GM10248 (cell line): ENCODE results near the gene SCN5A.

Experiments
- CTCF ChIA-PET: fragments of 300-600 bp; sonication (Branson Sonifier 250); formaldehyde crosslinking; extraction: SDS; loops from one replicate; lab custom pipeline; 2021; ENCODE audit warnings: antibody characterized with exemption; lab: Yijun Ruan, JAX
- POLR2A ChIA-PET: fragments of 350-650 bp; sonication (Branson Sonifier 250); formaldehyde crosslinking; extraction: SDS; loops from one replicate; lab custom pipeline; 2020; ENCODE audit warnings: antibody characterized with exemption; lab: Yijun Ruan, JAX
- DNase-seq: peaks from one replicate; pipeline ENCODE4 v3.0.0; 2012; ENCODE audit errors: extremely low spot score
- CTCF ChIP-seq: IDR thresholded peaks from 2 replicates; pipeline ENCODE4 v1.5.1; 2012; ENCODE audit warnings: mild to moderate bottlenecking, low read depth; ENCODE audit errors: extremely low read depth, missing control alignments, control extremely low read depth

SCN5A gene

GRCh38 chr3:38561746-38562466, 87.6 kb downstream of the SCN5A start:
- TF ChIP-seq CTCF: no peak
- POLR2A ChIA-PET: no interaction called here
- CTCF ChIA-PET: interaction anchor here (1.0 to 1.8 kb wide), 2 partner anchors 41 kb away, joined by 3 to 8 read pairs; no protein-coding TSS in a partner anchor
- no peak for DNase-seq

DNA sequence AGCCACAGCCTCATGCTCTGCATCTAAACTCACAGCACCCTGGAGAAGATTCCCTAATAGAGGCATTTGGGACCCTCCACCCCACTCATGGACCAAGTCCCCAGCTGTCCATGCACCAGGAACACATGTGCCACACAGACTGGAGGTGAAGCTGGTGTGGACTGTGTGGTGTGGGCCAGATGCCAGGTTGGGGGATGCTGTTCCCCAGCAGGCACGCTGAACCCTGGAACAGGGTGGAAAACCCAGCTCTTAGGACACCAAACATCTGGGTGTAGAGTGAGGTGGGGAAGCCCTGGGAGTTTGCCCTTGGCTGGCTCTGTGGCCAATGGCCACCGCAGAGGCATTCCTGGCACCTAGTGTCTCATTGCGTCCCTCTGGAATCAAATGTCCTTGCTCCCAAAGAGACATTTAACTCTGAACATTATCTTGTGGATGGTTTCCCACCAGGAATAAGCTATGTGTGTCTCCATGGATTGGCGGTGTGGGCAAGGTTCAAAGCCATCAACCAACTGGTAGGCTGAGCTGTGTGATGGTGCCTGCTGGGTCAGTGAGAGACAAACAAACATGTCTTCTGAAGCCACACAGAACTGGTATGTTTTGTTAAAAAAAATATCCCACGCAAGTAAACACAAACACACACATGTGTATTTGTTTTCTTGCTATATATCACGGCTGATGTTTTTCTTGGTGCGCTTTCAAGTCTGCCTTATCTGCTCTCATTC, 88.3 kb downstream of the SCN5A start:
- no peak for TF ChIP-seq CTCF
- CTCF ChIA-PET: interaction anchor here (0.9 to 1.3 kb wide), 3 partner anchors 39 to 90 kb away, joined by 3 read pairs; no protein-coding TSS in a partner anchor
- POLR2A ChIA-PET: no interaction called here
- no peak for DNase-seq

GRCh38 chr3:38560284-38560683, 89.2 kb downstream of the SCN5A start:
- TF ChIP-seq CTCF: no peak
- ChIA-PET CTCF (interaction anchor here (1.3 kb wide), 1 partner anchor 38 kb away, joined by 3 read pairs; no protein-coding TSS in a partner anchor), POLR2A (no interaction called here)
- DNase-seq: no peak

DNA sequence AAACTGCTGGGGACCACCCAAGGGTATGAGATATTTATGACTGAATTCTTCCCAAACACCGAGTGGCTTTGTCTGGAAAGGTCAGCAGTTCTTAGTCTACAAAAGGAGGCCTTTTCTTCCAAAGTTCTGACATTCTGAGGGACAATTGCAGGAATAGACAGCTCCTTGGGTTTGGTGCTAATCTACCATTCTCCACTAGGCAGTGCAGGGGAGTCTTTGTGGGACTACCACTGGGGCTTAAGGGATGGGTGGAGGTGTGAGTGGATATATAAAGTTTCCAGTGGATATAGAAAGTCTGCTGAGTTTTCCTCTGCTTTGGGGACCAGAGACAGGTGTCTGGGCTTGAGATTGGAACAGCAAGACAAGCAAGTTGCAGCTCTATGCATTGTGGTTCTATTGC, 90.6 kb downstream of the SCN5A start:
- ChIA-PET CTCF (interaction anchor here (0.9 to 2.1 kb wide), 3 partner anchors 8 to 38 kb away, joined by 4 to 11 read pairs (median 5); no protein-coding TSS in a partner anchor), POLR2A (no interaction called here)
- DNase-seq: no peak
- TF ChIP-seq CTCF: no peak

- no peak for TF ChIP-seq CTCF
- ChIA-PET CTCF (interaction anchor here (1.5 to 1.8 kb wide), 3 partner anchors 19 to 50 kb away, joined by 3 to 11 read pairs (median 4); no protein-coding TSS in a partner anchor), POLR2A (no interaction called here)
- no peak for DNase-seq
These were observed 92.7 kb downstream of the SCN5A start for GRCh38 chr3:38556640-38557358.

- CTCF ChIA-PET: interaction anchor here (1.5 kb wide), 1 partner anchor 20 kb away, joined by 3 read pairs; no protein-coding TSS in a partner anchor
- TF ChIP-seq CTCF: no peak
- POLR2A ChIA-PET: no interaction called here
- no peak for DNase-seq
These were observed 93.6 kb downstream of the SCN5A start for GRCh38 chr3:38555926-38556325.
